Measurements from ENCODE around the gene REEP2.
A peak's percentile ranks its signal among the peaks of the same experiment; 100 is the strongest.
"Not testable (repeated sequence)": the region's sequence is repeated elsewhere in the genome, so short reads cannot be mapped to it uniquely, and the experiment has no call there.

REEP2 gene

GRCh38 chr5:138402640-138403039, 36.2 kb upstream of the REEP2 start:
- Histone ChIP-seq H3K27me3 (ENCODE audit: control insufficient read depth in 1 of 2, insufficient read depth in 1 of 2, low read length in 2 of 2) (no peaks in the 10 kb centered on the region), H3K18ac (ENCODE audit: low read depth in 1 of 2, low read length in 2 of 2) (no peak overlapping the region), H2BK120ac (ENCODE audit: low read depth, low read length) (no peak overlapping the region), H3K4ac (ENCODE audit: low read depth in 1 of 2, low read length in 2 of 2) (no peak overlapping the region), H2BK12ac (ENCODE audit: low read length in 2 of 2) (no peak overlapping the region), H3K9me3 (ENCODE audit: control insufficient read depth, low read length) (no peaks in the 10 kb centered on the region), H2AK5ac (ENCODE audit: low read length, severe bottlenecking) (no peak overlapping the region), H4K8ac (ENCODE audit: low read length) (no peak overlapping the region), H3K14ac (ENCODE audit: low read length in 2 of 2) (no peak overlapping the region), H2BK15ac (ENCODE audit: low read depth, poor library complexity, severe bottlenecking) (no peak overlapping the region), H3K9ac (ENCODE audit: low read length) (no peak overlapping the region), H2BK5ac (ENCODE audit: low read depth, low read length, poor library complexity, severe bottlenecking) (no peak overlapping the region), H3K4me1 (ENCODE audit: control insufficient read depth, insufficient read depth, low read depth, low read length) (no peaks in the 10 kb centered on the region), H3K4me3 (ENCODE audit: insufficient read depth in 1 of 2, low read depth in 1 of 2, low read length in 2 of 2) (no peak overlapping the region), H2AFZ (ENCODE audit: low read depth, low read length) (no peak overlapping the region), H3K79me1 (replicated peaks; ENCODE audit: low read length, poor library complexity, severe bottlenecking) (peaks cover 17% of the 10 kb centered on the region), H3K23ac (ENCODE audit: low read length in 2 of 2) (no peak overlapping the region), H3K4me2 (ENCODE audit: low read length, poor library complexity, severe bottlenecking) (no peak overlapping the region), H3K36me3 (ENCODE audit: control insufficient read depth in 1 of 2, insufficient read depth in 2 of 2, low read depth in 1 of 2, low read length in 2 of 2) (peaks cover 40 to 64% of the 10 kb centered on the region in 2 experiments), H4K91ac (ENCODE audit: low read length) (no peak overlapping the region), H3K27ac (ENCODE audit: low read length, poor library complexity, severe bottlenecking) (no peak overlapping the region)
- no peak for DNase-seq

GRCh38 chr5:138408023-138408422, 30.8 kb upstream of the REEP2 start:
- Histone ChIP-seq H3K14ac (ENCODE audit: low read length in 2 of 2) (no peak overlapping the region), H3K9ac (ENCODE audit: low read length) (no peak overlapping the region), H2BK15ac (ENCODE audit: low read depth, poor library complexity, severe bottlenecking) (no peak overlapping the region), H4K8ac (ENCODE audit: low read length) (no peak overlapping the region), H2AK5ac (ENCODE audit: low read length, severe bottlenecking) (no peak overlapping the region), H3K27ac (ENCODE audit: low read length, poor library complexity, severe bottlenecking) (no peak overlapping the region), H3K4me1 (ENCODE audit: control insufficient read depth, insufficient read depth, low read depth, low read length) (no peaks in the 10 kb centered on the region), H3K18ac (ENCODE audit: low read depth in 1 of 2, low read length in 2 of 2) (no peak overlapping the region), H3K23ac (ENCODE audit: low read length in 2 of 2) (no peak overlapping the region), H3K4me3 (ENCODE audit: insufficient read depth in 1 of 2, low read depth in 1 of 2, low read length in 2 of 2) (no peak overlapping the region), H3K9me3 (ENCODE audit: control insufficient read depth, low read length) (no peaks in the 10 kb centered on the region), H3K79me1 (replicated peaks; ENCODE audit: low read length, poor library complexity, severe bottlenecking) (peaks cover 15% of the 10 kb centered on the region), H3K4me2 (ENCODE audit: low read length, poor library complexity, severe bottlenecking) (no peak overlapping the region), H3K36me3 (ENCODE audit: control insufficient read depth in 1 of 2, insufficient read depth in 2 of 2, low read depth in 1 of 2, low read length in 2 of 2) (peaks cover 23 to 42% of the 10 kb centered on the region in 2 experiments), H2AFZ (ENCODE audit: low read depth, low read length) (no peak overlapping the region), H3K4ac (ENCODE audit: low read depth in 1 of 2, low read length in 2 of 2) (no peak overlapping the region), H2BK12ac (ENCODE audit: low read length in 2 of 2) (no peak overlapping the region), H2BK120ac (ENCODE audit: low read depth, low read length) (no peak overlapping the region), H3K27me3 (ENCODE audit: control insufficient read depth in 1 of 2, insufficient read depth in 1 of 2, low read length in 2 of 2) (no peaks in the 10 kb centered on the region), H4K91ac (ENCODE audit: low read length) (no peak overlapping the region), H2BK5ac (ENCODE audit: low read depth, low read length, poor library complexity, severe bottlenecking) (no peak overlapping the region)
- peak; percentile 7 for DNase-seq
- WGBS: 100% methylated on average over 4 of the region's 5 CpGs

GRCh38 chr5:138410996-138411640, 27.7 kb upstream of the REEP2 start:
- not testable (repeated sequence) for H2BK12ac ChIP-seq (ENCODE audit: low read length in 2 of 2); H3K9me3 ChIP-seq (ENCODE audit: control insufficient read depth, low read length); H2BK5ac ChIP-seq (ENCODE audit: low read depth, low read length, poor library complexity, severe bottlenecking); H3K4ac ChIP-seq (ENCODE audit: low read depth in 1 of 2, low read length in 2 of 2); H2BK120ac ChIP-seq (ENCODE audit: low read depth, low read length); H3K18ac ChIP-seq (ENCODE audit: low read depth in 1 of 2, low read length in 2 of 2); H4K8ac ChIP-seq (ENCODE audit: low read length); H3K14ac ChIP-seq (ENCODE audit: low read length in 2 of 2); H2AK5ac ChIP-seq (ENCODE audit: low read length, severe bottlenecking); H4K91ac ChIP-seq (ENCODE audit: low read length); H3K4me3 ChIP-seq (ENCODE audit: insufficient read depth in 1 of 2, low read depth in 1 of 2, low read length in 2 of 2); H2BK15ac ChIP-seq (ENCODE audit: low read depth, poor library complexity, severe bottlenecking); H2AFZ ChIP-seq (ENCODE audit: low read depth, low read length); H3K4me1 ChIP-seq (ENCODE audit: control insufficient read depth, insufficient read depth, low read depth, low read length); H3K4me2 ChIP-seq (ENCODE audit: low read length, poor library complexity, severe bottlenecking); H3K27me3 ChIP-seq (ENCODE audit: control insufficient read depth in 1 of 2, insufficient read depth in 1 of 2, low read length in 2 of 2); H3K23ac ChIP-seq (ENCODE audit: low read length in 2 of 2); H3K27ac ChIP-seq (ENCODE audit: low read length, poor library complexity, severe bottlenecking); H3K9ac ChIP-seq (ENCODE audit: low read length)
- WGBS: 68% methylated on average over 7 of the region's 14 CpGs
- peak; percentile 37 for DNase-seq
- Histone ChIP-seq H3K36me3 (ENCODE audit: control insufficient read depth in 1 of 2, insufficient read depth in 2 of 2, low read depth in 1 of 2, low read length in 2 of 2) (peaks cover 30 to 55% of the 10 kb centered on the region in 2 experiments), H3K79me1 (replicated peaks; ENCODE audit: low read length, poor library complexity, severe bottlenecking) (peaks cover 15% of the 10 kb centered on the region)

- Histone ChIP-seq H3K4me3 (ENCODE audit: insufficient read depth in 1 of 2, low read depth in 1 of 2, low read length in 2 of 2) (no peak overlapping the region), H2AFZ (ENCODE audit: low read depth, low read length) (no peak overlapping the region), H4K91ac (ENCODE audit: low read length) (no peak overlapping the region), H3K14ac (ENCODE audit: low read length in 2 of 2) (no peak overlapping the region), H3K27me3 (ENCODE audit: control insufficient read depth in 1 of 2, insufficient read depth in 1 of 2, low read length in 2 of 2) (no peaks in the 10 kb centered on the region), H3K4me2 (ENCODE audit: low read length, poor library complexity, severe bottlenecking) (no peak overlapping the region), H3K36me3 (ENCODE audit: control insufficient read depth in 1 of 2, insufficient read depth in 2 of 2, low read depth in 1 of 2, low read length in 2 of 2) (peaks cover 45 to 88% of the 10 kb centered on the region in 2 experiments), H2AK5ac (ENCODE audit: low read length, severe bottlenecking) (no peak overlapping the region), H2BK120ac (ENCODE audit: low read depth, low read length) (no peak overlapping the region), H3K23ac (ENCODE audit: low read length in 2 of 2) (no peak overlapping the region), H2BK15ac (ENCODE audit: low read depth, poor library complexity, severe bottlenecking) (no peak overlapping the region), H3K4me1 (ENCODE audit: control insufficient read depth, insufficient read depth, low read depth, low read length) (no peaks in the 10 kb centered on the region), H4K8ac (ENCODE audit: low read length) (no peak overlapping the region), H3K4ac (ENCODE audit: low read depth in 1 of 2, low read length in 2 of 2) (no peak overlapping the region), H3K9ac (ENCODE audit: low read length) (no peak overlapping the region), H3K79me1 (replicated peaks; ENCODE audit: low read length, poor library complexity, severe bottlenecking) (peaks cover 6% of the 10 kb centered on the region), H3K27ac (ENCODE audit: low read length, poor library complexity, severe bottlenecking) (no peak overlapping the region), H2BK5ac (ENCODE audit: low read depth, low read length, poor library complexity, severe bottlenecking) (no peak overlapping the region), H2BK12ac (ENCODE audit: low read length in 2 of 2) (no peak overlapping the region), H3K18ac (ENCODE audit: low read depth in 1 of 2, low read length in 2 of 2) (no peak overlapping the region), H3K9me3 (ENCODE audit: control insufficient read depth, low read length) (no peaks in the 10 kb centered on the region)
- WGBS: 91% methylated on average over 2 of the region's 2 CpGs
- no peak for DNase-seq
Measured at GRCh38 chr5:138418444-138418843, 20.4 kb upstream of the REEP2 start.

Measured in mesenchymal stem cell (in vitro differentiated cells and primary cell).